ENCODE results near the gene SLC27A1.

SLC27A1 gene

GRCh38 chr19:17526922-17527321, 56.6 kb downstream of the SLC27A1 start:
- H3K79me1 ChIP-seq (replicated peaks; ENCODE audit: low read length, poor library complexity, severe bottlenecking): no peaks in the 10 kb centered on the region
- no peak overlapping the region for H3K4me3 ChIP-seq (ENCODE audit: insufficient read depth in 1 of 2, low read depth in 1 of 2, low read length in 2 of 2)
- no peak overlapping the region for H3K4ac ChIP-seq (ENCODE audit: low read depth in 1 of 2, low read length in 2 of 2)
- H2BK12ac ChIP-seq (ENCODE audit: low read length in 2 of 2): no peak overlapping the region
- H3K23ac ChIP-seq (ENCODE audit: low read length in 2 of 2): no peak overlapping the region
- H2BK5ac ChIP-seq (ENCODE audit: low read depth, low read length, poor library complexity, severe bottlenecking): no peak overlapping the region
- H3K27ac ChIP-seq (ENCODE audit: low read length, poor library complexity, severe bottlenecking): no peak overlapping the region
- no peak overlapping the region for H3K9ac ChIP-seq (ENCODE audit: low read length)
- DNase-seq: no peak
- H2AK5ac ChIP-seq (ENCODE audit: low read length, severe bottlenecking): no peak overlapping the region
- WGBS: 66% methylated on average over 13 of the region's 16 CpGs
- no peak overlapping the region for H3K4me2 ChIP-seq (ENCODE audit: low read length, poor library complexity, severe bottlenecking)
- H4K91ac ChIP-seq (ENCODE audit: low read length): no peak overlapping the region
- H3K14ac ChIP-seq (ENCODE audit: low read length in 2 of 2): no peak overlapping the region
- no peak overlapping the region for H3K18ac ChIP-seq (ENCODE audit: low read depth in 1 of 2, low read length in 2 of 2)
- H3K36me3 ChIP-seq (ENCODE audit: control insufficient read depth in 1 of 2, insufficient read depth in 2 of 2, low read depth in 1 of 2, low read length in 2 of 2): peaks cover 0 to 2% of the 10 kb centered on the region in 2 experiments
- H2BK15ac ChIP-seq (ENCODE audit: low read depth, poor library complexity, severe bottlenecking): no peak overlapping the region
- peaks cover 16% of the 10 kb centered on the region for H3K9me3 ChIP-seq (ENCODE audit: control insufficient read depth, low read length)
- peaks cover 0 to 23% of the 10 kb centered on the region in 2 experiments for H3K27me3 ChIP-seq (ENCODE audit: control insufficient read depth in 1 of 2, insufficient read depth in 1 of 2, low read length in 2 of 2)
- H2BK120ac ChIP-seq (ENCODE audit: low read depth, low read length): no peak overlapping the region
- H3K4me1 ChIP-seq (ENCODE audit: control insufficient read depth, insufficient read depth, low read depth, low read length): peaks cover 5% of the 10 kb centered on the region
- H4K8ac ChIP-seq (ENCODE audit: low read length): no peak overlapping the region
- no peak overlapping the region for H2AFZ ChIP-seq (ENCODE audit: low read depth, low read length)

GRCh38 chr19:17527326-17527725, 57.0 kb downstream of the SLC27A1 start:
- DNase-seq: no peak
- H3K4ac ChIP-seq (ENCODE audit: low read depth in 1 of 2, low read length in 2 of 2): no peak overlapping the region
- WGBS: 85% methylated on average over 9 of the region's 10 CpGs

GRCh38 chr19:17528610-17529009, 58.3 kb downstream of the SLC27A1 start:
- Histone ChIP-seq H3K4me3 (ENCODE audit: insufficient read depth in 1 of 2, low read depth in 1 of 2, low read length in 2 of 2) (no peak overlapping the region), H3K4me1 (ENCODE audit: control insufficient read depth, insufficient read depth, low read depth, low read length) (peaks cover 3% of the 10 kb centered on the region), H3K18ac (ENCODE audit: low read depth in 1 of 2, low read length in 2 of 2) (no peak overlapping the region), H3K4ac (ENCODE audit: low read depth in 1 of 2, low read length in 2 of 2) (no peak overlapping the region), H2BK15ac (ENCODE audit: low read depth, poor library complexity, severe bottlenecking) (no peak overlapping the region), H3K9ac (ENCODE audit: low read length) (no peak overlapping the region), H2BK120ac (ENCODE audit: low read depth, low read length) (no peak overlapping the region), H3K27ac (ENCODE audit: low read length, poor library complexity, severe bottlenecking) (no peak overlapping the region), H3K14ac (ENCODE audit: low read length in 2 of 2) (no peak overlapping the region), H2BK5ac (ENCODE audit: low read depth, low read length, poor library complexity, severe bottlenecking) (no peak overlapping the region), H3K9me3 (ENCODE audit: control insufficient read depth, low read length) (peaks cover 16% of the 10 kb centered on the region), H4K8ac (ENCODE audit: low read length) (no peak overlapping the region), H3K27me3 (ENCODE audit: control insufficient read depth in 1 of 2, insufficient read depth in 1 of 2, low read length in 2 of 2) (peaks cover 0 to 34% of the 10 kb centered on the region in 2 experiments), H2AFZ (ENCODE audit: low read depth, low read length) (no peak overlapping the region), H2BK12ac (ENCODE audit: low read length in 2 of 2) (no peak overlapping the region), H3K23ac (ENCODE audit: low read length in 2 of 2) (no peak overlapping the region), H2AK5ac (ENCODE audit: low read length, severe bottlenecking) (no peak overlapping the region), H4K91ac (ENCODE audit: low read length) (no peak overlapping the region), H3K4me2 (ENCODE audit: low read length, poor library complexity, severe bottlenecking) (no peak overlapping the region), H3K36me3 (ENCODE audit: control insufficient read depth in 1 of 2, insufficient read depth in 2 of 2, low read depth in 1 of 2, low read length in 2 of 2) (no peaks in the 10 kb centered on the region), H3K79me1 (replicated peaks; ENCODE audit: low read length, poor library complexity, severe bottlenecking) (no peaks in the 10 kb centered on the region)
- DNase-seq: no peak
- 92% methylated on average over 3 of the region's 3 CpGs for WGBS

More at GRCh38 chr19:17527326-17527725, 57.0 kb downstream of the SLC27A1 start:
- H3K79me1 ChIP-seq (replicated peaks; ENCODE audit: low read length, poor library complexity, severe bottlenecking): no peaks in the 10 kb centered on the region
- no peak overlapping the region for H4K91ac ChIP-seq (ENCODE audit: low read length)
- no peak overlapping the region for H2BK5ac ChIP-seq (ENCODE audit: low read depth, low read length, poor library complexity, severe bottlenecking)
- no peak overlapping the region for H3K4me2 ChIP-seq (ENCODE audit: low read length, poor library complexity, severe bottlenecking)
- peaks cover 0 to 2% of the 10 kb centered on the region in 2 experiments for H3K36me3 ChIP-seq (ENCODE audit: control insufficient read depth in 1 of 2, insufficient read depth in 2 of 2, low read depth in 1 of 2, low read length in 2 of 2)
- no peak overlapping the region for H3K14ac ChIP-seq (ENCODE audit: low read length in 2 of 2)
- H3K4me1 ChIP-seq (ENCODE audit: control insufficient read depth, insufficient read depth, low read depth, low read length): peaks cover 5% of the 10 kb centered on the region
- H3K27ac ChIP-seq (ENCODE audit: low read length, poor library complexity, severe bottlenecking): no peak overlapping the region
- H2AFZ ChIP-seq (ENCODE audit: low read depth, low read length): no peak overlapping the region
- no peak overlapping the region for H2AK5ac ChIP-seq (ENCODE audit: low read length, severe bottlenecking)
- no peak overlapping the region for H3K9ac ChIP-seq (ENCODE audit: low read length)
- H3K4me3 ChIP-seq (ENCODE audit: insufficient read depth in 1 of 2, low read depth in 1 of 2, low read length in 2 of 2): no peak overlapping the region
- H3K23ac ChIP-seq (ENCODE audit: low read length in 2 of 2): no peak overlapping the region
- H3K18ac ChIP-seq (ENCODE audit: low read depth in 1 of 2, low read length in 2 of 2): no peak overlapping the region
- peaks cover 0 to 27% of the 10 kb centered on the region in 2 experiments for H3K27me3 ChIP-seq (ENCODE audit: control insufficient read depth in 1 of 2, insufficient read depth in 1 of 2, low read length in 2 of 2)
- H4K8ac ChIP-seq (ENCODE audit: low read length): no peak overlapping the region
- H2BK12ac ChIP-seq (ENCODE audit: low read length in 2 of 2): no peak overlapping the region
- peaks cover 16% of the 10 kb centered on the region for H3K9me3 ChIP-seq (ENCODE audit: control insufficient read depth, low read length)
- no peak overlapping the region for H2BK120ac ChIP-seq (ENCODE audit: low read depth, low read length)
- H2BK15ac ChIP-seq (ENCODE audit: low read depth, poor library complexity, severe bottlenecking): no peak overlapping the region

- H3K4me3 ChIP-seq (ENCODE audit: insufficient read depth in 1 of 2, low read depth in 1 of 2, low read length in 2 of 2): no peak overlapping the region
- H3K36me3 ChIP-seq (ENCODE audit: control insufficient read depth in 1 of 2, insufficient read depth in 2 of 2, low read depth in 1 of 2, low read length in 2 of 2): no peaks in the 10 kb centered on the region
- no peak overlapping the region for H2BK12ac ChIP-seq (ENCODE audit: low read length in 2 of 2)
- H3K23ac ChIP-seq (ENCODE audit: low read length in 2 of 2): no peak overlapping the region
- H3K18ac ChIP-seq (ENCODE audit: low read depth in 1 of 2, low read length in 2 of 2): no peak overlapping the region
- no peak overlapping the region for H3K14ac ChIP-seq (ENCODE audit: low read length in 2 of 2)
- 89% methylated on average over 8 of the region's 8 CpGs for WGBS
- H3K4me2 ChIP-seq (ENCODE audit: low read length, poor library complexity, severe bottlenecking): no peak overlapping the region
- H2BK5ac ChIP-seq (ENCODE audit: low read depth, low read length, poor library complexity, severe bottlenecking): no peak overlapping the region
- H3K4me1 ChIP-seq (ENCODE audit: control insufficient read depth, insufficient read depth, low read depth, low read length): peaks cover 3% of the 10 kb centered on the region
- H3K9ac ChIP-seq (ENCODE audit: low read length): no peak overlapping the region
- H4K8ac ChIP-seq (ENCODE audit: low read length): no peak overlapping the region
- no peak overlapping the region for H2AK5ac ChIP-seq (ENCODE audit: low read length, severe bottlenecking)
- H3K27me3 ChIP-seq (ENCODE audit: control insufficient read depth in 1 of 2, insufficient read depth in 1 of 2, low read length in 2 of 2): peaks cover 0 to 38% of the 10 kb centered on the region in 2 experiments
- no peaks in the 10 kb centered on the region for H3K79me1 ChIP-seq (replicated peaks; ENCODE audit: low read length, poor library complexity, severe bottlenecking)
- H4K91ac ChIP-seq (ENCODE audit: low read length): no peak overlapping the region
- peaks cover 16% of the 10 kb centered on the region for H3K9me3 ChIP-seq (ENCODE audit: control insufficient read depth, low read length)
- H2BK120ac ChIP-seq (ENCODE audit: low read depth, low read length): no peak overlapping the region
- DNase-seq: no peak
- no peak overlapping the region for H2AFZ ChIP-seq (ENCODE audit: low read depth, low read length)
- H3K4ac ChIP-seq (ENCODE audit: low read depth in 1 of 2, low read length in 2 of 2): no peak overlapping the region
- H2BK15ac ChIP-seq (ENCODE audit: low read depth, poor library complexity, severe bottlenecking): no peak overlapping the region
- no peak overlapping the region for H3K27ac ChIP-seq (ENCODE audit: low read length, poor library complexity, severe bottlenecking)
Measured at GRCh38 chr19:17529239-17530158, 59.2 kb downstream of the SLC27A1 start.
